IMR-90 (cell line): ENCODE results near the gene MDFIC2. TPM values are rescaled to one million over a fixed set of nuclear protein-coding genes. Genes with fewer than 3 reads are reported as not detected.

ENCODE experiments used
- ATAC-seq: fragments of 200-7000 bp; cut with Tn5 transposase; 2 replicates; pipeline ENCODE4 v1.9.1; 2020; ENCODE audit warnings: low read depth, mild to moderate bottlenecking, moderate library complexity
- BruUV-seq: library from RNA; stranded (reverse); fragments of 400-500 nt; replicated peaks from 2 replicates; lab custom pipeline; 2021; lab: Mats Ljungman, UMichigan
- CTCF ChIA-PET: fragments of 300-600 bp; formaldehyde crosslinking; extraction: SDS; loops from one replicate; lab custom pipeline; 2021; ENCODE audit warnings: antibody characterized with exemption; lab: Yijun Ruan, JAX
- POLR2A ChIA-PET: fragments of 300-600 bp; sonication (Branson Sonifier 250); formaldehyde crosslinking; loops from one replicate; lab custom pipeline; 2022; ENCODE audit warnings: antibody characterized with exemption; ENCODE audit not compliant: unreplicated experiment; lab: Charles Lee
- DNase-seq: peaks from one replicate; pipeline ENCODE4 v3.0.0; 2013
- H2AFZ ChIP-seq: replicated peaks from 2 replicates; pipeline ENCODE3; 2013; ENCODE audit warnings: low read length, mild to moderate bottlenecking; ENCODE audit not compliant: poor library complexity
- H2AK5ac ChIP-seq: 2 replicates; pipeline ENCODE4 v1.6.1; 2013; ENCODE audit warnings: low read depth, low read length, inconsistent platforms
- H2AK9ac ChIP-seq: replicated peaks from 2 replicates; pipeline ENCODE3; 2013; ENCODE audit warnings: mild to moderate bottlenecking, low read depth, low read length, moderate library complexity; ENCODE audit not compliant: poor library complexity
- H2BK120ac ChIP-seq: 2 replicates; pipeline ENCODE4 v1.6.1; 2013; ENCODE audit warnings: low read depth, low read length, inconsistent platforms
- H2BK15ac ChIP-seq: 3 replicates; pipeline ENCODE4 v1.6.1; 2013; ENCODE audit warnings: low read depth, low read length, inconsistent platforms
- H2BK20ac ChIP-seq: 2 replicates; pipeline ENCODE4 v1.6.1; 2013; ENCODE audit warnings: low read depth, mild to moderate bottlenecking, inconsistent platforms, low read length, moderate library complexity
- H2BK5ac ChIP-seq: 2 replicates; pipeline ENCODE4 v1.6.1; 2013; ENCODE audit warnings: mild to moderate bottlenecking, low read depth, low read length, inconsistent platforms; ENCODE audit not compliant: poor library complexity, severe bottlenecking
- H3K14ac ChIP-seq: replicated peaks from 2 replicates; pipeline ENCODE4 v1.6.1; 2013; ENCODE audit warnings: low read depth, low read length, inconsistent platforms
- H3K18ac ChIP-seq: 2 replicates; pipeline ENCODE4 v1.6.1; 2013; ENCODE audit warnings: low read depth, low read length, control low read depth
- H3K23ac ChIP-seq: 2 replicates; pipeline ENCODE4 v1.6.1; 2013; ENCODE audit warnings: low read depth, low read length, inconsistent platforms
- H3K27ac ChIP-seq: 2 replicates; pipeline ENCODE4 v1.5.1; 2013; ENCODE audit warnings: mild to moderate bottlenecking, control low read depth, low read length; ENCODE audit not compliant: insufficient read depth
- H3K27me3 ChIP-seq: 2 replicates; pipeline ENCODE4 v1.6.1; 2013; ENCODE audit warnings: low read length; ENCODE audit not compliant: control insufficient read depth, insufficient read depth
- H3K36me3 ChIP-seq: 2 replicates; pipeline ENCODE4 v1.6.1; 2013; ENCODE audit warnings: low read length, mixed read lengths; ENCODE audit not compliant: control insufficient read depth, insufficient read depth
- H3K4ac ChIP-seq: 2 replicates; pipeline ENCODE4 v1.6.1; 2013; ENCODE audit warnings: low read depth, low read length, inconsistent platforms
- H3K4me1 ChIP-seq: 2 replicates; pipeline ENCODE4 v1.6.1; 2013; ENCODE audit warnings: low read length, mixed read lengths; ENCODE audit not compliant: control insufficient read depth, insufficient read depth
- H3K4me2 ChIP-seq: 2 replicates; pipeline ENCODE4 v1.6.1; 2013; ENCODE audit warnings: low read depth, mild to moderate bottlenecking, control low read depth, low read length, moderate library complexity
- H3K4me3 ChIP-seq: 2 replicates; pipeline ENCODE4 v1.5.1; 2013; ENCODE audit warnings: low read depth, mild to moderate bottlenecking, control low read depth, low read length, moderate library complexity; ENCODE audit not compliant: insufficient read depth
- H3K56ac ChIP-seq: 2 replicates; pipeline ENCODE4 v1.6.1; 2013; ENCODE audit warnings: low read length, inconsistent platforms; ENCODE audit not compliant: insufficient read depth; ENCODE audit errors: extremely low read depth
- H3K79me1 ChIP-seq, 2 experiments: 2 replicates each; pipeline ENCODE4 v1.6.1; 2013; ENCODE audit warnings: low read length in 2 of 2, inconsistent platforms in 1 of 2, low read depth in 1 of 2
- H3K9ac ChIP-seq: 2 replicates; pipeline ENCODE4 v1.6.1; 2013; ENCODE audit warnings: low read depth, low read length, control low read depth
- H3K9me1 ChIP-seq: 2 replicates; pipeline ENCODE4 v1.6.1; 2013; ENCODE audit warnings: low read length, inconsistent platforms; ENCODE audit not compliant: insufficient read depth
- H3K9me3 ChIP-seq: 2 replicates; pipeline ENCODE4 v1.6.1; 2013; ENCODE audit warnings: low read length; ENCODE audit not compliant: control insufficient read depth, insufficient read depth
- H4K20me1 ChIP-seq: 2 replicates; pipeline ENCODE4 v1.6.1; 2013; ENCODE audit warnings: low read length, inconsistent platforms; ENCODE audit not compliant: insufficient read depth
- H4K5ac ChIP-seq: 2 replicates; pipeline ENCODE4 v1.6.1; 2013; ENCODE audit warnings: mild to moderate bottlenecking, low read depth, low read length, control low read depth
- H4K8ac ChIP-seq, 2 experiments: 2 replicates each; pipeline ENCODE4 v1.6.1; 2013; ENCODE audit warnings: low read depth in 2 of 2, low read length in 2 of 2, control low read depth in 1 of 2, inconsistent platforms in 1 of 2
- H4K91ac ChIP-seq: 2 replicates; pipeline ENCODE4 v1.6.1; 2013; ENCODE audit warnings: low read depth, low read length, inconsistent platforms; ENCODE audit not compliant: insufficient read depth
- BHLHE40 ChIP-seq: fragments of 150-350 bp; IDR thresholded peaks from 2 replicates; pipeline ENCODE4 v1.6.1; 2016; ENCODE audit warnings: mild to moderate bottlenecking, low read depth, low read length
- CHD1 ChIP-seq: IDR thresholded peaks from 2 replicates; pipeline ENCODE4 v1.6.1; 2012; ENCODE audit warnings: low read depth, low read length, improper control_type of control experiment
- CTCF ChIP-seq: conservative IDR thresholded peaks from 2 replicates; pipeline ENCODE4 v1.5.1; 2012; ENCODE audit warnings: mild to moderate bottlenecking, low read depth, low read length, improper control_type of control experiment
- ELK1 ChIP-seq: fragments of 150-350 bp; IDR thresholded peaks from 2 replicates; pipeline ENCODE4 v1.6.1; 2016; ENCODE audit warnings: low read depth, mild to moderate bottlenecking, low read length, moderate library complexity, borderline replicate concordance
- FOS ChIP-seq: fragments of 150-350 bp; IDR thresholded peaks from 2 replicates; pipeline ENCODE4 v1.6.1; 2016; ENCODE audit warnings: low read depth, low read length
- MAFK ChIP-seq: IDR thresholded peaks from 2 replicates; pipeline ENCODE4 v1.6.1; 2012; ENCODE audit warnings: low read depth, low read length, improper control_type of control experiment
- MAZ ChIP-seq: IDR thresholded peaks from 2 replicates; pipeline ENCODE4 v1.6.1; 2012; ENCODE audit warnings: low read depth, mild to moderate bottlenecking, low read length, improper control_type of control experiment, moderate library complexity, borderline replicate concordance
- MXI1 ChIP-seq: IDR thresholded peaks from 2 replicates; pipeline ENCODE4 v1.6.1; 2012; ENCODE audit warnings: low read depth, mild to moderate bottlenecking, low read length, moderate library complexity, borderline replicate concordance
- POLR2A ChIP-seq: IDR thresholded peaks from 2 replicates; pipeline ENCODE4 v1.6.1; 2012; ENCODE audit warnings: mild to moderate bottlenecking, low read depth, low read length
- RAD21 ChIP-seq: IDR thresholded peaks from 2 replicates; pipeline ENCODE4 v1.6.1; 2012; ENCODE audit warnings: low read length, improper control_type of control experiment
- RCOR1 ChIP-seq: IDR thresholded peaks from 2 replicates; pipeline ENCODE4 v1.6.1; 2012; ENCODE audit warnings: mild to moderate bottlenecking, low read length, improper control_type of control experiment; ENCODE audit not compliant: insufficient replicate concordance
- RFX5 ChIP-seq: IDR thresholded peaks from 2 replicates; pipeline ENCODE4 v1.8.0; 2012; ENCODE audit warnings: low read depth, mild to moderate bottlenecking, low read length, moderate library complexity
- SMC3 ChIP-seq: fragments of 150-350 bp; IDR thresholded peaks from 2 replicates; pipeline ENCODE4 v1.6.1; 2016; ENCODE audit warnings: low read depth, mild to moderate bottlenecking, antibody characterized with exemption, low read length, moderate library complexity
- USF2 ChIP-seq: fragments of 150-350 bp; IDR thresholded peaks from 2 replicates; pipeline ENCODE4 v1.6.1; 2017; ENCODE audit warnings: mild to moderate bottlenecking, antibody characterized with exemption, low read length, low read depth
- WGBS, 2 experiments: methylation state at CpG; one replicate each; pipeline versions ENCODE4 v1.1.5 to v1.1.7; 2013; ENCODE audit warnings: missing lambda C conversion rate in 2 of 2; ENCODE audit not compliant: insufficient read length in 1 of 2; ENCODE audit errors: extremely low coverage in 2 of 2; 5-methylcytosine and 5-hydroxymethylcytosine counted together
- dilution Hi-C: fragments of 300-500 bp; cut with HindIII; formaldehyde crosslinking; loops from one replicate; pipeline ENCODE4 v1.14.3; 2018; ENCODE audit warnings: low sequenced_read_pairs; ENCODE audit not compliant: unreplicated experiment
- in situ Hi-C: fragments of 300-500 bp; cut with MboI; formaldehyde crosslinking; loops from 3 replicates; pipeline ENCODE4 v1.14.3; 2019; ENCODE audit warnings: low sequenced_read_pairs, inconsistent platforms, mixed read lengths
- intact Hi-C: fragments of 100-400 bp; cut with micrococcal nuclease; formaldehyde crosslinking; loops from 2 replicates; pipeline ENCODE4 v1.10.0; 2022
- polyA plus RNA-seq, 3 experiments: library from polyadenylated mRNA; depleted of rRNA; stranded (reverse); fragments of >200 nt; gene quantifications; 2 replicates each; pipeline ENCODE4 v1.2.3, GENCODE V29; 2012; ENCODE audit warnings: low replicate concordance in 1 of 3
- total RNA-seq: library from RNA; depleted of rRNA; stranded (reverse); fragments of >200 nt; gene quantifications from 2 replicates; pipeline ENCODE4 v1.2.3, GENCODE V29; 2012

Gene MDFIC2
- total and polyA plus RNA-seq, 2 of the 4 experiments (the other 2 are of a cell fraction), result not detected

GRCh38 chr3:70225146-70225545 is 87.3 kb downstream of the MDFIC2 start:
- no peak overlapping the region for H3K4me3 ChIP-seq
- H3K23ac ChIP-seq, result no peak overlapping the region
- H3K56ac ChIP-seq, result no peak overlapping the region
- H2AK9ac ChIP-seq, result no peak overlapping the region
- no peaks in the 10 kb centered on the region for H4K20me1 ChIP-seq
- H3K14ac ChIP-seq, result no peak overlapping the region
- no peak overlapping the region for H4K91ac ChIP-seq
- H3K9ac ChIP-seq, result no peak overlapping the region
- H3K79me1 ChIP-seq, result no peaks in the 10 kb centered on the region
- H3K27ac ChIP-seq, result no peak overlapping the region
- H4K8ac ChIP-seq, result no peak overlapping the region
- dilution Hi-C loops, result no loop called here
- H2BK120ac ChIP-seq, result no peak overlapping the region
- no peak overlapping the region for H3K4me2 ChIP-seq
- intact Hi-C loops, result no loop called here
- no CpG with 5 or more reads among the region's 3 CpGs for WGBS, 2 experiments
- H3K4ac ChIP-seq, result no peak overlapping the region
- no peaks in the 10 kb centered on the region for H3K9me1 ChIP-seq
- in situ Hi-C loops, result no loop called here
- H2BK15ac ChIP-seq, result no peak overlapping the region
- H4K5ac ChIP-seq, result no peak overlapping the region
- no peak overlapping the region for H3K18ac ChIP-seq
- H2AFZ ChIP-seq, result no peak overlapping the region
- no peaks in the 10 kb centered on the region for H3K36me3 ChIP-seq
- no peaks in the 10 kb centered on the region for H3K9me3 ChIP-seq
- TF ChIP-seq CTCF (no peak), FOS (no peak), ELK1 (no peak), POLR2A (no peak), BHLHE40 (no peak), RFX5 (no peak), MXI1 (no peak), SMC3 (no peak), CHD1 (no peak), RAD21 (no peak), MAZ (no peak), USF2 (no peak), RCOR1 (no peak), MAFK (no peak)
- no peaks in the 10 kb centered on the region; the same call in 1 of the 2 replicates for H3K27me3 ChIP-seq
- BruUV-seq, result no TSS peak
- DNase-seq (no peak), ATAC-seq (no peak)
- ChIA-PET POLR2A (no interaction called here), CTCF (no interaction called here)
- no peaks in the 10 kb centered on the region for H3K4me1 ChIP-seq
- no peak overlapping the region for H2BK5ac ChIP-seq
- no peak overlapping the region for H2AK5ac ChIP-seq
- no peak overlapping the region for H2BK20ac ChIP-seq
